Transverse colon (tissue), 4 donors: ENCODE results near the gene DEAF1.

ENCODE experiments used
- CTCF ChIP-seq, 5 experiments: fragments of 200-600 bp in 3 of 5; fragments of 450-650 bp in 2 of 5; sonication (generic) in 3 of 5; IDR thresholded peaks; 1 replicate in 2 of 5; 2 replicates in 3 of 5; pipeline ENCODE4 v1.5.1; 2016 to 2017; ENCODE audit warnings: antibody characterized with exemption in 5 of 5, inconsistent platforms in 3 of 5, mild to moderate bottlenecking in 2 of 5, moderate library complexity in 1 of 5
- EP300 ChIP-seq: sonication (generic); formaldehyde crosslinking; IDR thresholded peaks from one replicate; pipeline ENCODE4 v1.6.1; 2017; ENCODE audit warnings: antibody characterized with exemption, low read depth
- POLR2A ChIP-seq: fragments of 450-650 bp; IDR thresholded peaks from one replicate; pipeline ENCODE4 v1.6.1; 2016; ENCODE audit warnings: antibody characterized with exemption, mild to moderate bottlenecking, moderate library complexity
- POLR2AphosphoS5 ChIP-seq, 3 donors: sonication (generic); formaldehyde crosslinking; IDR thresholded peaks; one replicate each; pipeline ENCODE4 v1.6.1; 2016; ENCODE audit warnings: antibody characterized with exemption in 3 of 3

- TF ChIP-seq CTCF (IDR thresholded peaks at IDR 0.05) (no peak), POLR2AphosphoS5 (IDR thresholded peaks at IDR 0.05) (no peak), EP300 (no peak), POLR2A (no peak)
Measured at GRCh38 chr11:638631-639331, 56.2 kb downstream of the DEAF1 start.
